Suppressor macrophage treated with lipopolysaccharide for 1 hour (primary cell): ENCODE measurements around the gene SELPLG.

ENCODE experiments used
- DNase-seq, 3 donors: peaks; one replicate each; pipeline ENCODE4 v3.0.0-alpha.2; 2020 to 2022

Gene SELPLG

GRCh38 chr12:108618079-108618952, 15.4 kb downstream of the SELPLG start:
- DNase-seq: peak; percentile 87 to 96 (median 91)

GRCh38 chr12:108616941-108617858, 16.5 kb downstream of the SELPLG start:
- peak; percentile 94 to 96 (median 95) for DNase-seq

- no peak for DNase-seq
Observed at GRCh38 chr12:108616359-108616758, 17.3 kb downstream of the SELPLG start.

DNA sequence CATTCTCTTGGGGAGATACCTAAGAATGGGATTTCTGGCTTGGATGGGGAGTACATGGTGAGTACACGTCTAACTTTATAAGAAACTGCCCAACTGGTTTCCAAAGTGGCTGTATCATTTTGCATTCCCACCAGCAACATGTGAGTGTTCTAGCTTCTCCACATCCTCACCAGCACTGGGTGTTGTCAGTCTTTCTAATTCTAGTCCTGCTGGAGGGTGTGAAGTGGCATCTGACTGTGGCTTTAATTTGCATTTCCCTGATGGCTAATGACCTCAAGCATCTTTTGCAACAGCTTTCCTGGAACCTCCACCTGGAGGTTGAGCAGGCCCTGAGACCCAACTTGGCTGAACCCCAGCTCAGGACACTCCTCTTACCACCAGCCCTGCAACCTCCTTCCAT, 17.8 kb downstream of the SELPLG start:
- DNase-seq: no peak

DNA sequence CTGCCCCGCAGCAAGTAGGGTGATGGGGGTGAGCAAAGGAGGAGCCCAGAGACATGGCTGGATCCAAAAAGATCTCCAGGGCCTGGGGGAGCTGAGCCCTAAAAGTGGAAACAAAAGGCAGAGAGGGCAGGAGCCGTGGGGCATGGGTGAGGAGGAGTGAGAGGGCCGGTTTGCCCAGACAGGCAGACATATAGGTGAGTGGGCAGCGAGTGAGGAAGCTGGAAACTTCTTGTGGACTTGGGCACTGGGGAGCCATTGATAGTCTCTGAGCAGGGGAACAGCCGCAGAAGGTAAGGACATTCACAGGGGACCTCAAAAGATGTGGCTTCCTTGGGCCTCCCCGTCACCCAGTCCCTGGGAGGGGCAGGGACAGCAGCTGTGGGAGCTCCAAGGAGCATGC, 19.1 kb downstream of the SELPLG start:
- DNase-seq: no peak

DNA sequence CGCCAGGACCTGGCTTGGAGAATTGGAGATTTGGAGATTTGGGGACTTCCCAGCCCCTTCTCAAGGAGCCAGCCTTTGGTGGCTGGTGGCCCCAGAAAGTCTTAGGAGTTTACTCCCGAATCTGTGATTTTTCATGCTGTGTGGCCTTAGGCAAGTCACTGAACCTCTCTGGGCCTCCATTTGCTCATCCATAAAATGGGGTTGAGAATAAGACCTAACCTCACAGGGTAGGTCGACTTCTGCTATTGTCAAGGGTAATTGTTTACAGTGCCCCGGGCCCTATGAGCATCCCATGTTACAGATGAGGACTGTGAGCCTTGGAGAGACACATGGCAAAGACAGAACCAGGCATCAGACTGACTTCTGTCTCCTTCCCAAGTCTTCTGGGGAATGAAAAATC, 19.7 kb downstream of the SELPLG start:
- no peak for DNase-seq

- peak; percentile 91 to 96 (median 95) for DNase-seq
Observed at GRCh38 chr12:108613548-108613947, 20.1 kb downstream of the SELPLG start.

DNA sequence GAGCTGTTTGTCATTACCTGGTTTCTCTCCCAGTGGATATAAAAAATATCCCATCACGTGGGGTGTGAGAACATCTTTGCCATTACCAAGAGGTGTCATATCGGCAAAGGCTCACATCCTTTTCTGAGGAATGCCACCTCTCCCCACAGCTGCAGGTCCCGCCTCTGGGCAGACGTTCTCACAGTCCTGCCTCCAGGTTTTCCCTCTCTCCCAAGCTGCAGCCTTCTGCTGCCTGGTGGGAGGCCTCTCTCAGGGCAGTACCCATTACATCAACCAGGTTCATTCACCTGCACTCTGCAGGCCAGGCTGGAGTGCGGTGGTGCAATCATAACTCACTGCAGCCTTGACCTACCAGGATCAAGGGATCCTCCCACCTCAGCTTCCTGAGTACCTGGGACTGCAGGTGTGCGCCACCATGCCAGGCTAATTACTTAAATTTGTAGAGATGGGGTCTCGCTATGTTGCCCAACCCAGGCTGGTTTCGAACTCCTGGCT, 20.9 kb downstream of the SELPLG start:
- no peak for DNase-seq

GRCh38 chr12:108611884-108612415, 21.7 kb downstream of the SELPLG start:
- peak; percentile 82 to 88 (median 86) for DNase-seq

DNA sequence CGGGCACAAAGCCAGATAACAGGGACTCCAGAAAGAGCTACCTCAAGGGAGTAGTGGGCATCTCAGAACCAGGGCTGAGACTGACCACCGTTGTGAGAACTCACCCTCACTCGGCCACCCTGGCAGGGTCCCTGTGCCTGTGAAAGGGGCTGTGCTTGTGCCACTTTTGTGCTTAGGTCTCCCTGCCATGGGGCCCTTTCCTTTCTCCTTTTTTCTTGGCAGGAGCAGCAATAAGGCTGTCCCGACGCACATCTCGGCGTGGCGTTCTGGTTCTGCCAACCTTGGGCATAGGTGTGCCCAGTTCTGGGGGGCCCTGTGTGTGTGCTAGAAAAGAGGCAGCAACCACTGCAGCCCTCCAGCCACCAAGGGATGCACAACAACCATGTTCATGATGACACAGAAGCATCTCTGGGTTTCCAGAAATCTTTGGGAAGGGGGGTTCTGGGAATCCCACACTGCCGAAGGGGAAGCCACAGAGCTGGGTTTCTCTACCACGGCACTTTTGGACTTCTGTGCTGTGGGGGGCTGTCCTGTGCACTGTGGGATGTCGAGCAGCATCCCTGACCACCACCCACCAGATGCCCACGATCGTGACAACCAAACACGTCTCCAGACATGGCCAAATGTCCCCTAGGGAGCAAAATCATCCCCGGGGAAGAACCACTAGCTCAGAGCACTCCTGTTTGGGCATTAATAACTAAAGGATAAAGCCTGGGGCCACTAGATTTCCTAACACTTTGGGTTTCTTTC, 22.7 kb downstream of the SELPLG start:
- no peak for DNase-seq

GRCh38 chr12:108610336-108610815, 23.3 kb downstream of the SELPLG start:
- no peak for DNase-seq

DNA sequence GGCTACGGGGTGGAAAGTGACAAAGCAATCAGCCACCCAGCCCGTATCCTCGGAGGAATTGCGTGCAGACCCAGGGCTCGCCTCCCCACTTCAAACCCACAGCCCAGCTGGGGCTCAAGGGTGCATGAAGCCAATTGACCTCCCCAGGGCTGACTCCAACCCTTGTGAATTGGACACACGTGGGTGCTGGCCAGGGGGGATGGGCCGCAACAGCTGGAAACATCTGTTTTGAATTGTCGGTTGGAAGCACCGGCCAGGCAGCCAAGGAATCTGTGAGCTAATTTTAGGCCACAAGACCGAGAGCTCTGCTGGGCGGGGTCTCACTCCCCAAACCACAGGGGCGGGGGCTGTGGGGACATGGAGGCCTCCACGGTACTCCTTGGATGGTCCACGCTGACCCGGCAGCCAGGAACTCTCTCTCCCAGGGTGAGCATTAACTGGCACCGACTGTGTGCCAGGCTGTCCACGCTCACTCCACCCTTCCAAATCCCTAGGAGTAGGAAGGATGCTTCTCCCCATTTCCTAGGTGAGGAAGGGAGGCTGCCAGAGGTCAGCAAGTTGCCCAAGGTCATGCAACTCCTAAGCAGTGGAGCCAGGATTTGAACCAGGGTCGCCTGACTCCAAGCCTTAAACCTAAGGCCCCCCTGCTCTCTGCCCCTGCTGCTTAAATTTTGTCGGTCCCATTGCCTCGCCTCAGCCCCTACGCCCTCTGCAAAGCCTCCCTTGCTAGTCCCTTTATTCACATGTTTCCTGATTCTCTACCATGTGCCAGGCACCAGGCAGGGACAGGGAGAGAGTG, 24.0 kb downstream of the SELPLG start:
- no peak for DNase-seq

- no peak for DNase-seq
Observed at GRCh38 chr12:108608616-108609015, 25.1 kb downstream of the SELPLG start.

DNA sequence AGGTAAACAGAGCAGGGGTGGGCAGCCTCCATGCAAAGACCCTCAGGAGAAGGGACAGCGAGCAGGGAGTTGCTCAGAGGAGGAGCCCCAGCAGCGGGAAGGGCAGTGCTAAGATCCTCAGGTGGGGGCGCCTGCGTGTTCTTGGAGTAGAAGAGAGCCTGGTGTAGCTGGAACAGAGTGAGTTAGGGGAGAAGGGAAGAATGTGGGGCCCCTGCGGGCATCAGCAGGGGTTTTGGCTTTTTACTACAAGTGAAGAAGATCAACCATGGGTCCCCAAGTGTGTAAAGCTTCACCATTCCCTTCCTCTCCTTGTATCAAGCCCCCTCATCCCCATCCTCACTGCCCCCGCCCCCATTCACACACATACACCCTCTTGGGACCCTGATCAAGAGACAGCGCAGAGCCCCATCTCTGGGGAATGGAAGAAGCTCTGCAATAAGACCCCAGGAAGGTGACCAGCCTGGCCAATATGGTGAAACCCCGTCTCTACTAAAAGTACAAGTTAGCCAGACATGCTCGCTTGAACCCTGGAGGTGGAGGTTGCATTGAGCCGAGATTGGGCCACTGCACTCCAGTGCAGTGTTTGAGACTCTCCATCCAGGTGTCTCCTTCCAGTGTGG, 25.6 kb downstream of the SELPLG start:
- DNase-seq: no peak

- no peak for DNase-seq
Observed at GRCh38 chr12:108606492-108606891, 27.2 kb downstream of the SELPLG start.

DNA sequence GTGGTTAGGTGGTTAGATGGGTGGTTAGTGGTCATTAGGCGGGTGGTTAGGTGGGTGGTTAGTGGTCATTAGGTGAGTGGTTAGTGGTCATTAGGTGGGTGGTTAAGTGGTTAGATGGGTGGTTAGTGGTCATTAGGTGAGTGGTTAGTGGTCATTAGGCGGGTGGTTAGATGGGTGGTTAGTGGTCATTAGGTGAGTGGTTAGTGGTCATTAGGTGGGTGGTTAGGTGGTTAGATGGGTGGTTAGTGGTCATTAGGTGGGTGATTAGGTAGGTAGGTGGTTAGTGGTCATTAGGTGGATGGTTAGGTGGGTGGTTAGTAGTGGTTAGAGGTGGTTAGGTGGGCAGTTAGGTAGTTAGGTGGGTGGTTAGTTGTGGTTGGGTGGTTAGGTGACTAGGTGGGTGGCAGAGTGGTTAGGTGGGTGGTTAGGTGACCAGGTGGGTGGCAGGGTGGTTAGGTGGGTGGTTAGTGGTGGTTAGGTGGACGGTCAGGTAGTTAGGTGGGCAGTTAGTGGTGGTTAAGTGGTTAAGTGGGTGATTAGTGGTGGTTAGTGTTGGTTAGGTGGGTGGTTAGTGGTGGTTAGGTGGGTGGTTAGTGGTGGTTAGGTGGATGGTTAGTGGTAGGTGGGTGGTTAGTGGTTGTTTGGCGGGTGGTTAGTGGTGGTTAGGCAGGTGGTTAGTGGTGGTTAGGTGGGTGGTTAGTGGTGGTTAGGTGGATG, 27.8 kb downstream of the SELPLG start:
- DNase-seq: no peak

GRCh38 chr12:108605000-108605689, 28.5 kb downstream of the SELPLG start:
- DNase-seq: peak in 2 of 3 donors; percentile 33 to 41

- DNase-seq: no peak
Observed at GRCh38 chr12:108604208-108604941, 29.3 kb downstream of the SELPLG start.

GRCh38 chr12:108603743-108604142, 30.0 kb downstream of the SELPLG start:
- DNase-seq: no peak
